ENCODE measurements around the gene KIN. TPM values are rescaled to one million over a fixed set of nuclear protein-coding genes. Genes with fewer than 3 reads are reported as not detected.
"Not testable (repeated sequence)": the region's sequence is repeated elsewhere in the genome, so short reads cannot be mapped to it uniquely, and the experiment has no call there.

KIN gene
- polyA plus RNA-seq, 1 donor = 14.7 TPM

DNA sequence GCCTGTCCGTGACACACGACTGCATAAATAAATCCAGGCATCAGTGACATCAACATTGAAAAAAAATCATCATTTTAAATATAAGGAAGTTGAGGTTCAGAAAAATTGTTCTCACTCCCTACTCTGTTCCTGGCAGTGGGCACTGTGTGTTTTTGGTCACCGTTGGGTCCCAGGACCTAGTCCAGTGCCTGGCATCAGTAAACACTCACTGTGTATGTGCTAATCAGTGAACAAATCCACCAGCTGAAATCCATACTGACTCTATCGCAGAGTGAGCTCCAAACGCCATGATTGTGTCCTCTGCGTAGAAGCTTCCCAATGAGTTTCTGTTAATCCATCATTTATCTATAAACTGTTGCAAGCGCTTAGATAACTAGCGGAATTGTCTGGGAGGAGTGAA, 43.5 kb downstream of the KIN start:
- H3K4me3 ChIP-seq (ENCODE audit: low read length) = no peak overlapping the region
- no CpG with 5 or more reads among the region's 8 CpGs for WGBS (ENCODE audit: insufficient coverage, low lambda C conversion rate)
- H3K9me3 ChIP-seq (ENCODE audit: control insufficient read depth, low read depth, low read length) = no peaks in the 10 kb centered on the region
- H3K27me3 ChIP-seq (ENCODE audit: control insufficient read depth, insufficient read depth, low read length) = no peaks in the 10 kb centered on the region
- H3K27ac ChIP-seq (ENCODE audit: low read length) = no peak overlapping the region
- no peaks in the 10 kb centered on the region for H3K4me1 ChIP-seq (ENCODE audit: control insufficient read depth, insufficient read depth, low read length)
- no peak for DNase-seq
- H3K36me3 ChIP-seq (ENCODE audit: control insufficient read depth, insufficient read depth, low read length) = no peaks in the 10 kb centered on the region

DNA sequence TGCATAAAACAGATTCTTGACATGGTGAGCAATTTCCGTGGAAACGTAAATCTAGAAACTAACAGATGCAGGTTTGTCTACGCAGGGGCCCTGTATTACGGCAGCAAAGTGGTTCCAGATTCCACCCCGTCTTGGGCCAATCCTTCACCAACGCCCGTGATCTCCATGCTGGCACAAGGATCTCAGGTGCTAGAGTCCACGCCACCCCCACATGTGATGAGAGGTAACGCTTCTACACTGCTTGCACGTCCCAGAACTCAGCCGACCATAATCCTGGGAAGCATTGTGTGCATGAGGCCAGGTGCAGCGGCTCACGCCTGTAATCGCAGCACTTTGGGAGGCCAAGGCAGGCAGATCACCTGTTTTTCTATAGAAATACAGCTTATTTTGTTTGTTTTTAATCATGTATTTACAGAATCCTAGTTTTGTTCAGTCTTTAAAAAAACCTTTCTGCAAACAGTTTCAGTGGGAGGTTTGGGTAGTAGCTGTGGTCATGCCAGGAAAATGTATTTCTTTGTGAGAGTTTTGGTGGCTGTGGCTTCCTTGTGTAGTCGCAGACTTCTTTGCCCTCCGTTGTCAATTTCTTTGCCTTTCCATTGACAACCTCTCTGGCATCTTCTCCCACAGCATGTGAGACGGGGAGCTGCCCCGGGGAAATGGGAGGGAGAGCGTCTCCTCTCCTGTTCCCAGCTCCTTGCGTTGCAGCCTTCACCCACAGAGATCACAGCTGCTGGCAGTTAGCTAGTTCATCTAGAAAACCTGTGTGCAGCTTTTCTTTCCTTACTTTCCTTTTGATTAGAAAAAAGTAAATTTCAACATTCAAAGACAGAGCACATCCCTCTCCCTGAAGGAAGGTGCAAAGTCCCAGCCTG, 49.0 kb downstream of the KIN start:
- Histone ChIP-seq H3K9me3 (ENCODE audit: control insufficient read depth, low read depth, low read length) (no peaks in the 10 kb centered on the region), H3K36me3 (ENCODE audit: control insufficient read depth, insufficient read depth, low read length) (no peaks in the 10 kb centered on the region), H3K27ac (ENCODE audit: low read length) (no peak overlapping the region), H3K4me1 (ENCODE audit: control insufficient read depth, insufficient read depth, low read length) (no peaks in the 10 kb centered on the region), H3K27me3 (ENCODE audit: control insufficient read depth, insufficient read depth, low read length) (no peaks in the 10 kb centered on the region), H3K4me3 (ENCODE audit: low read length) (no peak overlapping the region)
- WGBS (ENCODE audit: insufficient coverage, low lambda C conversion rate) = 48% methylated on average over 2 of the region's 20 CpGs
- DNase-seq = no peak

DNA sequence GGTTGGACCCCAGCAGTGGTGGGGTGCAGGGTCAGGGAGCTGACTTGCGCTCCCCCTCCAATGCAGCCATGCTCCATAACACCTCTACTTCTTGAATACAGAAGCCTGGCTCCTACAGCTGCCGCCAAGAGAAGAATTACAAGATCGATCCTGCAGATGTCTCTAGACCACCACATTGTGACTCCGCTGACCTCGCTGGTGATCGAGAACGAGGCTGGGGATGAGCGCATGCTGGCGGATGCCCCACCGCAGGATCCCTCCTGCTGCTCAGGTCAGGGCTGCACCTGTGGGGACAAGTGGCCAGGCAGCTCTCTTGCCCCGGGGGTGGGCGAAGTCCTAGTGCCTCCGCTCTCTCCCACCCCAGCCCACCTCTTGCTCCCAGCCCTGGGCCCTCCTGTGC, 53.0 kb downstream of the KIN start:
- WGBS (ENCODE audit: insufficient coverage, low lambda C conversion rate) = no CpG with 5 or more reads among the region's 13 CpGs
- no peak overlapping the region for H3K27ac ChIP-seq (ENCODE audit: low read length)

DNA sequence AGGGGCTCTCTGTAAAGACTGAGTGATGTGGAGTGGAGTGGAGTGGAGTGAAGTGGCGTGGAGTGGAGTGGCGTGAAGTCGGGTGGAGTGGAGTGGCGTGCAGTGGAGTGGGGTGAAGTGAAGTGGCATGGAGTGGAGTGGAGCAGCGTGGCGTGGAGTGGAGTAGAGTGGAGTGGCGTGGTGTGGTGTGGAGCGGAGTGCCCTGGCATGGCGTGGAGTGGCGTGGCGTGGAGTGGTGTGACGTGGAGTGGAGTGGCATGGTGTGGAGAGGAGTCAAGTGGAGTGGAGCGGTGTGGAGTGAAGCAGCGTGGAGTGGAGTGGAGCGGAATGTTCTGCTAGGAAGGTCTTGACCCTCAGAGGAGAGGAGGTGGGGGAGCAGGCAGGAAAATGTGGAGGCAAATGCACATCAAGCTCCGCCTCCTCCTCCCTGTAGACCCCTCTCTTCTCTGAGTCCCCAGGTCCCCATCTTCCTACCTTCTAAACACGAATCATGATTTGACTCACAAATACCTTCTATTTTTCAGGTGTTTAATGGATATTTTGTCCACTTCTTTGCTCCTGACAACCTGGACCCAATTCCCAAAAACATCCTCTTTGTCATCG, 64.8 kb downstream of the KIN start:
- Histone ChIP-seq H3K27me3 (ENCODE audit: control insufficient read depth, insufficient read depth, low read length) (peaks cover 4% of the 10 kb centered on the region), H3K27ac (ENCODE audit: low read length) (no peak overlapping the region), H3K4me1 (ENCODE audit: control insufficient read depth, insufficient read depth, low read length) (no peaks in the 10 kb centered on the region), H3K36me3 (ENCODE audit: control insufficient read depth, insufficient read depth, low read length) (no peaks in the 10 kb centered on the region), H3K9me3 (ENCODE audit: control insufficient read depth, low read depth, low read length) (no peaks in the 10 kb centered on the region), H3K4me3 (ENCODE audit: low read length) (no peak overlapping the region)
- 94% methylated on average over 7 of the region's 18 CpGs for WGBS (ENCODE audit: insufficient coverage, low lambda C conversion rate)
- no peak for DNase-seq

More for the DNA sequence above, 53.0 kb downstream of the KIN start:
- DNase-seq = no peak
- Histone ChIP-seq H3K27me3 (ENCODE audit: control insufficient read depth, insufficient read depth, low read length) (no peaks in the 10 kb centered on the region), H3K9me3 (ENCODE audit: control insufficient read depth, low read depth, low read length) (no peaks in the 10 kb centered on the region), H3K4me1 (ENCODE audit: control insufficient read depth, insufficient read depth, low read length) (no peaks in the 10 kb centered on the region), H3K4me3 (ENCODE audit: low read length) (no peak overlapping the region), H3K36me3 (ENCODE audit: control insufficient read depth, insufficient read depth, low read length) (no peaks in the 10 kb centered on the region)

DNA sequence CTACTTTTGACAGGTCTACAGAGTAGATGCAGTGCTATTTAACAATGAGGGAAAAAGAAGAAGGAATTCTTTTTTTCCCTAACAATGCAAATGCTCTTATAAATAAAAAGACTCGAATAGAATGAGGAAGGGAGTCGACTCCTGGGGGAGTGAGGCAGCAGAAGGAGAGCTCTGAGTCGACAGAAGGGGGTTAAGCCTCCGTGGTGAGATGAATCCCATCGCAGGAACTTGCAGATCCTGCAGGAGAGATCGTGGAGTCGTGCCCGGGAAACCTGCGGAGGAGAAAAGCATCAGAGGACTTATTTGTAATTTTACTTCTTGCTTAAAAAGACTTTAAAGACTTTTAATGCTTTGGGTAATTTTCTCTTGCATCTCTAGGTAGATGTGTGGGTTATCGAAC, 67.3 kb downstream of the KIN start:
- H3K27ac ChIP-seq (ENCODE audit: low read length) = no peak overlapping the region
- DNase-seq = no peak
- H3K27me3 ChIP-seq (ENCODE audit: control insufficient read depth, insufficient read depth, low read length) = peaks cover 4% of the 10 kb centered on the region
- H3K36me3 ChIP-seq (ENCODE audit: control insufficient read depth, insufficient read depth, low read length) = no peaks in the 10 kb centered on the region
- H3K4me1 ChIP-seq (ENCODE audit: control insufficient read depth, insufficient read depth, low read length) = no peaks in the 10 kb centered on the region
- H3K9me3 ChIP-seq (ENCODE audit: control insufficient read depth, low read depth, low read length) = no peaks in the 10 kb centered on the region
- H3K4me3 ChIP-seq (ENCODE audit: low read length) = no peak overlapping the region
- WGBS (ENCODE audit: insufficient coverage, low lambda C conversion rate) = 100% methylated on average over 1 of the region's 10 CpGs

DNA sequence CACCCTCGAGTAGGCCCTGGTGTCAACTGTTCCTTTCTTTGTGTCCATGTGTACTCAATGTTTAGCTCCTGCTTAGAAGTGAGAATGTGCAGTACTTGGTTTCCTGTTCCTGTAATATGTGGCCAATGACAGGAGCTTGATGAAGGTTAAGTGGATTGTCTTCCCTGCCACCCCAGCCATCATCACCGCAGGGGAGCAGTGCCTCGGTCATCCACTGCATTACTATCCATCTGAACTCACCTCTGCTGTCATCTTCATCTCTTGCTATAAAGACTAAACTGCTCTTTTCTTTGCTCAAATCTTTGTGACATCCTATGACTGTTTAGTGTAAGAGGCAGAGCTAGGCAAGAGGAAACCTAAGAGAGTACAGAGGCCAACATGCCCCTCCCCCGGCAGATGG, 69.1 kb downstream of the KIN start:
- WGBS (ENCODE audit: insufficient coverage, low lambda C conversion rate) = no CpG with 5 or more reads among the region's 4 CpGs
- no peaks in the 10 kb centered on the region for H3K36me3 ChIP-seq (ENCODE audit: control insufficient read depth, insufficient read depth, low read length)

DNA sequence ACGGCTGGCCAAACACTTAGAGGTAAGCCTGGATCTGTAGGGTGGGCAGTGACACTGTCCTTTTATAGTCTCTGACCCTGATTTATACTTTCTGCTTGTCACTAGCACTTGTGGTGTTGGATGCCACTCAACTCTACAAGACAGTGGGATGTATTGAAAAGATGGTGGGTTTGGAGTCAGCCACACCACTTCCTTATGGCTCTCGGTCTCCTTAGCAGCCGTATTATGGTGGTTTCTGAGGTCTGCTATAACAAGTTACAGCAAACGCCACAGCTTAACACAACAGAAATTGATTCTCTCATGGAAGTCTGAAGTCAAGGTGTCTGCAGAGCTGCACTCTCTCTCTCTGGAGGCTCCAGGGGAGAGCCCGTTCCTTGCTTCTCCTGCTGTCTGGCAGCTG, 70.0 kb downstream of the KIN start:
- H3K36me3 ChIP-seq (ENCODE audit: control insufficient read depth, insufficient read depth, low read length) = no peaks in the 10 kb centered on the region
- no peaks in the 10 kb centered on the region for H3K4me1 ChIP-seq (ENCODE audit: control insufficient read depth, insufficient read depth, low read length)
- no peak overlapping the region for H3K27ac ChIP-seq (ENCODE audit: low read length)
- no peaks in the 10 kb centered on the region for H3K9me3 ChIP-seq (ENCODE audit: control insufficient read depth, low read depth, low read length)
- WGBS (ENCODE audit: insufficient coverage, low lambda C conversion rate) = no CpG with 5 or more reads among the region's 5 CpGs
- no peak overlapping the region for H3K4me3 ChIP-seq (ENCODE audit: low read length)
- DNase-seq = no peak
- H3K27me3 ChIP-seq (ENCODE audit: control insufficient read depth, insufficient read depth, low read length) = no peaks in the 10 kb centered on the region

More for the DNA sequence above, 69.1 kb downstream of the KIN start:
- no peak overlapping the region for H3K4me3 ChIP-seq (ENCODE audit: low read length)
- no peaks in the 10 kb centered on the region for H3K4me1 ChIP-seq (ENCODE audit: control insufficient read depth, insufficient read depth, low read length)
- no peaks in the 10 kb centered on the region for H3K27me3 ChIP-seq (ENCODE audit: control insufficient read depth, insufficient read depth, low read length)
- H3K27ac ChIP-seq (ENCODE audit: low read length) = no peak overlapping the region
- no peak for DNase-seq
- H3K9me3 ChIP-seq (ENCODE audit: control insufficient read depth, low read depth, low read length) = no peaks in the 10 kb centered on the region

DNA sequence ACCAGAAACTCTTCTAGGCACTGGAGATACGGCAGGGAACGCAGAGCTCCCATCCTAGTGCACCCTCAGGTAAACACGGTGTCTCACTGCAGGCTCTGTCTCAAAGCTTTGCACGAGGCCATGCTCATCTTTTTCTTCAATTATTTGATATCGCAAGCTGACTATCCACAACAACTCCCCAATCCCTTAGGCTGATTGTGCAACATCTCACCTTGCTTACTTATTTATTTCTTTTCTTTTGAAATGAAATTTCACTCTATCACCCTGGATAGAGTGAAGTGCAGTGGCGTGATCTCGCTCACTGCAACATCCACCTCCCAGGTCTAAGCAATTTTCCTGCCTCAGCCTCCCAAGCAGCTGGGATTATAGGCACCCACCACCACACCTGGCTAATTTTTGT, 72.3 kb downstream of the KIN start:
- no peaks in the 10 kb centered on the region for H3K4me1 ChIP-seq (ENCODE audit: control insufficient read depth, insufficient read depth, low read length)
- no peaks in the 10 kb centered on the region for H3K36me3 ChIP-seq (ENCODE audit: control insufficient read depth, insufficient read depth, low read length)
- no peak for DNase-seq
- H3K27ac ChIP-seq (ENCODE audit: low read length) = no peak overlapping the region
- 67% methylated on average over 2 of the region's 7 CpGs for WGBS (ENCODE audit: insufficient coverage, low lambda C conversion rate)
- H3K9me3 ChIP-seq (ENCODE audit: control insufficient read depth, low read depth, low read length) = no peaks in the 10 kb centered on the region
- H3K27me3 ChIP-seq (ENCODE audit: control insufficient read depth, insufficient read depth, low read length) = no peaks in the 10 kb centered on the region
- H3K4me3 ChIP-seq (ENCODE audit: low read length) = no peak overlapping the region

DNA sequence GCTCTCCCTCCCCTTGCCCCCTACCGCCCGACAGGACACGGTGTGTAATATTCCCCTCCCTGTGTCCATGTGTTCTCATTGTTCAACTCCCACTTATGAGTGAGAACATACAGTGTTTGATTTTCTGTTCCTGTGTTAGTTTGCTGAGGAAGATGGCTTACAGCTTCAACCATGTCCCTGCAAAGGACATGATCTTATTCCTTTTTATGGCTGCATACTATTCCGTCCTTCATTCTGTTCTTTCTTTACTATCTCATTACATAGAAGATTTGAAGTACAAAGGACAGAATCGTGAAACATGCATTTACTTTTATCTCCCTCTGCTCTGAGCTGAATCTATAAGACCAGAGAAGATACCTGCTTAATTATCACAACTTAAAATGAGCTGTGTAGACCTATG, 76.7 kb downstream of the KIN start:
- not testable (repeated sequence) for H3K36me3 ChIP-seq (ENCODE audit: control insufficient read depth, insufficient read depth, low read length); H3K4me3 ChIP-seq (ENCODE audit: low read length); H3K4me1 ChIP-seq (ENCODE audit: control insufficient read depth, insufficient read depth, low read length); H3K27ac ChIP-seq (ENCODE audit: low read length); H3K9me3 ChIP-seq (ENCODE audit: control insufficient read depth, low read depth, low read length); DNase-seq; H3K27me3 ChIP-seq (ENCODE audit: control insufficient read depth, insufficient read depth, low read length)
- 76% methylated on average over 2 of the region's 5 CpGs for WGBS (ENCODE audit: insufficient coverage, low lambda C conversion rate)

DNA sequence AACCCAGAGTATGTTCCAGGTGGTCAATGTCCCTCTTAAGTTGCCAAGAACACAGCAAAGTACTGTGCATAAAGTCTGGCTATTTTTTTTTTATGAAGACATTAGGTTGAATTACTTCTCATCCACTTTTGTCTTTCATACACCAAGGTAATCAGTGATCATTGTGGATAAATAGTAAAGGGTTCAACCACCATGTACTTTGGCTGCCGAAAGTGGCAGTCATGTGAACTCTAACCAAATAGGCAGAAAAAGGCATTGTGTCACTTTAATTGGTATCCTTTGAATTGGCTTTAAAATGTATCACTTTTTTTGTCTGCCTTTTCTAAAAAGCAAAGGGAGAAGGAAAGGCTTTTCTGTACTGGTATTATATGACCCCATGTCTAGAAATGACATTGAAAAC, 77.3 kb downstream of the KIN start:
- Histone ChIP-seq H3K4me3 (ENCODE audit: low read length) (no peak overlapping the region), H3K27ac (ENCODE audit: low read length) (no peak overlapping the region), H3K27me3 (ENCODE audit: control insufficient read depth, insufficient read depth, low read length) (peaks cover 3% of the 10 kb centered on the region), H3K36me3 (ENCODE audit: control insufficient read depth, insufficient read depth, low read length) (no peaks in the 10 kb centered on the region), H3K9me3 (ENCODE audit: control insufficient read depth, low read depth, low read length) (no peaks in the 10 kb centered on the region), H3K4me1 (ENCODE audit: control insufficient read depth, insufficient read depth, low read length) (no peaks in the 10 kb centered on the region)
- DNase-seq = no peak
- WGBS (ENCODE audit: insufficient coverage, low lambda C conversion rate) = 86% methylated on average over 1 of the region's 1 CpG

DNA sequence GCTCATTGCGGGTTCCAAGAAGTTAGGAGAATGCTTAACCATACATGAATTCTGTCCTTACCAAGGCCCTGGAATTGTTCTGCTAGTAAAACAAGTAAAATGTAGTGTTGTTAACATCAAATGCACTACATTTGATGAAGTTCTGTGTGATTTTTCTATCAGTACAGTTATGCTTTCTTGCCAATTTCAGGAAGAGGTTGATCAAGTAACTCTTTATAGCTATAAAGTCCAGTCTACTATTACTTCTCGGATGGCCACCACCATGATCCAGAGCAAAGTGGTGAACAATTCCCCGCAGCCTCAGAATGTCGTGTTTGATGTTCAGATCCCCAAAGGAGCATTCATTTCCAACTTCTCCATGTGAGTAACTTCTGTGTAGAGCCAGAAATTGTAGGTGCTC, 79.0 kb downstream of the KIN start:
- peaks cover 3% of the 10 kb centered on the region for H3K27me3 ChIP-seq (ENCODE audit: control insufficient read depth, insufficient read depth, low read length)
- WGBS (ENCODE audit: insufficient coverage, low lambda C conversion rate) = no CpG with 5 or more reads among the region's 4 CpGs
- no peak overlapping the region for H3K27ac ChIP-seq (ENCODE audit: low read length)
- no peaks in the 10 kb centered on the region for H3K4me1 ChIP-seq (ENCODE audit: control insufficient read depth, insufficient read depth, low read length)
- no peaks in the 10 kb centered on the region for H3K9me3 ChIP-seq (ENCODE audit: control insufficient read depth, low read depth, low read length)
- H3K36me3 ChIP-seq (ENCODE audit: control insufficient read depth, insufficient read depth, low read length) = no peaks in the 10 kb centered on the region
- no peak for DNase-seq
- H3K4me3 ChIP-seq (ENCODE audit: low read length) = no peak overlapping the region

Data from large intestine (tissue), 3 donors.